ENCODE results near the gene CAMK4.

DNA sequence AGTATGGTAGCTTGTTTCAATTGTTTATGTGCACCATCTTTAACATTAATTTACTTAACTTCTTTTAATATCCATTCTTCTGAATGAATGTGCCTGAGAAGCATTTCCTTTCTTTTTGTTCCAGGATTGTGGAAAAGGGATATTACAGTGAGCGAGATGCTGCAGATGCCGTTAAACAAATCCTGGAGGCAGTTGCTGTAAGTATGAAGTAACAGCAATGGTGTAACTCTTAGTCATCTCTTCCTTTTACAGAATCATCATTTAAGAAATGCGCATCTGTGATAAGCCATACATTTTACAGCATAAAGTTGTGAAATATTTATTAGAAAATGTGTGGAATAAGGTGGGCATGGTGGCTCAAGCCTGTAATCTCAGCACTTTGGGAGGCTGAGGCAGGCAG, 170.4 kb downstream of the CAMK4 start:
- TF ChIP-seq POLR2A (IDR thresholded peaks at IDR 0.05; ENCODE audit: low read depth, low read length) (no peak), POLR2AphosphoS5 (IDR thresholded peaks at IDR 0.05; ENCODE audit: low read depth, low read length) (no peak), TAF1 (IDR thresholded peaks at IDR 0.05; ENCODE audit: low read depth, low read length) (no peak), PAX5 (IDR thresholded peaks at IDR 0.05; ENCODE audit: insufficient read depth, low read length, severe bottlenecking) (no peak)

Measured in GM12891 (cell line).